NCI-H128 (cell line): ENCODE measurements around the gene HEPN1.

Experiments
- DNase-seq: peaks from one replicate; lab custom pipeline; 2025; ENCODE audit not compliant: unreplicated experiment; lab: John Stamatoyannopoulos, UW

The HEPN1 gene

DNA sequence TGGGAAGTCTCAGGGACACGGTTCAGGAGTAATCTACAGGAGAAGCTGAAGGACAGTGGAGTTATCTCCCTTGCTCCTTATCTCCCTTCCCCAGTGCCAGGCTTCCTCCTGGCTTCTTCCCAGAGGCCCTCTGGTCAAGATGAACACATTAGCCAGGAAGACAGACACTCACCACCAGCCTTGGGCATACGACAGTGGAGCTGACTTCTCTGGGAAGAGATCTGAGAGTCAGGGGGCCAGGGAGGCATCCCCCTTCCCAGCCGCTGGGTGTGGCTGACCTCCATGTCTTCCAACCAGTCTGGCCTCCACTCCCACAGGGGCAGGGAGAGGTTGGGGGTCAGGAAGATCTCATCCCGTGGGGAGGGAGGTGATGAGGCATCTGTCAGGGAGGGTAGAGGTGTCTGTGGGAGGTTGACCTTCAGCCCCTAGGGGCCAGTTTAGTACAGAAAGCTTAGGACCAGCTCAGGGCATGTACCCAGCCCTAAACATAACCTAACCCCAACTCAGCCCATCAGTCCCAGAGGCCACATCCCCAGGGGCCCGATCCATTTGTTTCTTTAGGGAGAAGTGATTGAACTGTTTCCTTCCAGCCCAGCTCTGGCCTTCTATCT, 34.1 kb upstream of the HEPN1 start:
- DNase-seq, result no peak

DNA sequence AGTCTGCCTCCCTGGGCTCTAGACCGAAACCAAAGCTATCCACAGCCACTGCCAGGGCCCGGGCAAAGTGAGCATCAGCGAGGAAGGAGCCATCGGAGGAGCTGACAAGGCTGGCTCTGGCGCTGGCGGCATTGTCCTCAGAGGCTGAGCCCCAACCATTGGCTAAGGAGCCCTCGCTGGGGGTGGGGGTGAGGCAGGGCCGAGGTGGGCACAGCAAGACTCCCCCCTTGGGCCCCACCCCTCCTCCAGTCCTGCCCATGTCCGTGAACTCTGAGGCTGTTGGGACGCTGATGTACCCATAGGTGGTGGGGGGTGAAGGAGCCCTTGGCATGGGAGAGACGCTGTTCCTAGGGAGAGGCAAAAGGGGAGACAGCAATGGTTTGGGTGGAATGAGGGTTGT, 32.6 kb upstream of the HEPN1 start:
- DNase-seq, result no peak

DNA sequence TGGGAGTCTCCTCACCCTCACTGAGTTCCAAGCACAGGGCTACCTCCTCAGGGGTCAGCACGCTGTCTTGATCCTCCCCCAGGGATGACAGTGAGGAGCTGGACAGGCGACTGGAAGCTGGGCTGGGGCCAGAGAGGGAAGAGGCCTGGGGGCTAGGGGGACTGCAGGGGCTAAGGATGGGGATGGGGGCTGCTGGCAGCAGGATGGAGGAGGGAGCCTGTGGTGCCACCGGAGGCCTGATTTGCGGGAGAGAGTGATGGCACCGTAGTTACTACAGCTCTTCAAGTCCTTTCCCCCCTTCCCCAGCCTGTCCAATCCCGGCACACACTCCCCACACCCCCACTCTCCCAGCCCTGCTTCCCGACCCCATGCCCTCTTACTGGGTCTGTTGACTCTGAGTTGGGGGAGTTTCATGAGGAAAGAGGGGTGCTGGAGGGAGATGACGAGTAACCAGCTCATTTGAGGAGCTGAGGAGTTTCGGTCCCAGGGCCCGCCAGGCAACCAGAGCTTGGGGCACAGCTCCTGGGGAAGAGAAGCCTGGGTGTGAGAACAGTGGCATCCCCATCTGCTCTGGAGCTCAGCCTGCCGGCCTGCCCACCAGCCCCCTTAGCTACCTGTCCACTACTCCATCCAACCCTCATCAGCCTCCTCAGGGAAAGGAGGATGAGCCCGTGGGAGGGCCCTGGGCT, 31.9 kb upstream of the HEPN1 start:
- DNase-seq, result no peak

DNA sequence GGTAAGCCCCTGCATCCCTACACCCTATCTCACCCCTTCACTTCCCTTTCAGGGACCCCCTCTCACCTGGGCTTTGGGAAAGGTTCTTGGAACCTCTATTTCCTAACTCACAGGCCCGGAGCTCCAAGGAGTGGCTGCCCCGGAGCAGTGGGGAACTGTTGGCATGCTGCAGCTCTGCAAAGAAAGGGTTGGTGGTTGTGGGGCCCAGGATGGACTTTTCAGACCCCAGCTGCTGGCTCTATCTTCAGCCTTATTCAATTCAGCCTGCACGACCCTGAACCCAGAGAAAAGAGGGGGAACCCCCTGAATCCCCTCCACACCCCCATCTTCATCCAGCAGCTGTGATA, 31.4 kb upstream of the HEPN1 start:
- DNase-seq, result no peak

DNA sequence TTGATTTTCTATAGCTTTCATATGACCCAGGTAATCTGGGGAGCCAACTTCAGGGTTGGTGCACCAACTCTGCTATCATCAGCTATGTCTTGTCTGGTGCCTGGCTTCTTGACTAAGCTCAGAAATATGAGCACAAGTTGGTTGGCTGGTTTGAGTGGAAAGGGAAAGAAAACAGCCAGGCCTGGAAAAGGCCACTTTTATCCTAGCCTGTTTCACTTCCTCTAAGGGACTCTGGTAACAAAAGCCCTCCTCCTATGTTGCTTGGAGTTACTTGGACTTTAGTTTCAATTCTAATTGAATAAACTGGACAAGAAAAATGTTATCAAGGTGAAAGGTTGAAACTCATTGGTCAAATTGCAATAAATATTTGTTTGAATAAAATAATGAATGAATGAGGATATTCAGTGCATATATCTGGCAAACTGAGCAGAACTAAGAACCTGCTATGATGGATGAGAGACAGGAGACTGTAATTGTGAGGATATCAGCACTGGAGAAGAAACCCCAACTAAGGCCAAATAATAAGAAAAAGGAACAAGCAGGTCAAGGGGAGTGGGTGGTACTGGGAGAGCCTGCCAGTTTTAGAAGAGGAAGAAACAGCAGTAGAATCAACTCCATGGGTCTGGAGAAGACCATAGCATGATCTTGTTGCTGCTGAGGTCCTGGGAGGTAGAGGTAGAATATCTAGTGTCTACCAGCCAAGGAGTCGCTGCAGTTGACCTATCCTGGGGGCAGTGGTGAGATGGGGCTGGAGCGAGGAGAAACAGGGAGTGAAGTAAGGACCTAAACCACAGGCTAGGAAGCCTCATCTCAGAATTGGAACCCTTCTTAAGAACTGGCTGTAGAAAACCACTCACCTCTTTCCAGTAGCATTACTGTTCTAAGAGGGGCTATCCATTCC, 29.6 kb upstream of the HEPN1 start:
- no peak for DNase-seq

DNA sequence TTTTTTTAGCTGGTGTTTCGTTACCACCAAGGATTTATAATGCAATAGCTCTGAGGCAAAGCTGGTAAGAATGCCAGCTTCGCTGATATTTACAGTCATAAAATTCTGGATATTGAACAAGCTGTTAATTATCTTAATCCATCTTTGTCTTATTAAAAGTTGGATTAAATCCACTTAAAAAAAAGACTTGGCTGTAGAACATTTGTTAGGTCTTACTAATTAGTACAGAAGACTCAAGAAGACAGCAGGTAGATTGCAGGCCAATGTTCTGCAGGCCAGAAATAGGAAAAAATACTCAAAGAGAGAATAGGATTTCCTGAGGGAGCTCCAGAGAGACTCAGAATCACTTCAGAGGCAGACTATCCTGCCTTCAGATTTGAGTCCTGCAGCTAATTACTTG, 28.9 kb upstream of the HEPN1 start:
- DNase-seq, result no peak

DNA sequence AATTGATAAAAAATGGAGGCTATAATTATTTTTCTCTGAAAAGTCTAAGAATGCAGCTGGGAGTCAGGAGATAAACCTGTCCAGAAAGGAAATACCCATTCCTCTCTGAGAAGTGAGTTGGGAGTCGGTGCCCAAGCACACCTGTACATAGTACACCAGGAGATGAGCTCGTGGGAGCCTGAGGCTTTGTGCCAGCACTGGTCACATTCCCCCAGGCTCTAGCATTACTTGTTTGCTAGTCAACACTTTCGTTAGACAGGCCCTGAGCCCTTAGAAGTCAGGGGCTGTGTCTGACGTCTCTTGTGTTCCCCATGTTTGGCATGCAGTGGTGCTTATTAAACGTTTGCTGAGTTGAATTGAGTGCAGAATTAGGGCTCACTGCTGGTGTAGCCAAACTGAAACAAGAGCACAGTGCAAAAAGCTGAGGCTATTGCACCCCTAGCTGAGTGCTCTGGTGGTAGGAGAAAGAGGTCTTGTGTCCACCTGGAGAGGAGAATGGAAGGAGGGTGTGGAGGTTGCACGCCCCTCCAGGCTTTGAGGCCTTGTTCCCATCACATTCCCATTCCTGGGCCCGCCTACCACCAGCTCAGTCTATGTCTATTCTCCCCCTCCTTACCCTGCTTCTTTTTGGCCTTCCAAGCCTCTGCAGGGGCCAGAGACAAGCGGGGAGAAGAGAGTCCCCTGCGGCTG, 28.2 kb upstream of the HEPN1 start:
- DNase-seq, result no peak

DNA sequence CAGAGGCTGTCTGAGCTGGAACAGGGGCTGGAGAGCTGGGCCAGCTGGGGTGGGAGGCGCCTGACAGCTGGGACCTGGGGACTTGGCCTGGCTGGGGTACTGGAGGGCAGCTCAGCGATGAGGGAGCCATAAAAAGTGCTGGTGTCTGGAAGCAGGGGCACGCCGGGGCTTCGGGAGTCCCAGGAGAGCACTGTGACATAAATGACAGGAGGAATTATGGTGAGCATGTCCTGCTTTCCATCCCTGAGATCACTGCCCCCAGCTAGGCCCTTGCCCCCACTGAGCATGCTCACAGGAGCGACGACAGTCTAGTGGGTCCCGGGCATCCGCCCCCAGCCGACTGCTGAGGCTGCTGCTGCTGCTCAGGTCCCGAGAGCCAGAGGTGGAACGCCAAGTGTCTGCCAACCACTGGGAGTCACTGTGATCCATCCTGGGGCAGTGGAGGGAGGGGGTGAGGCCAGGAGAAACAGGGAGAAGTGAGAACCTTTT, 27.6 kb upstream of the HEPN1 start:
- no peak for DNase-seq

DNA sequence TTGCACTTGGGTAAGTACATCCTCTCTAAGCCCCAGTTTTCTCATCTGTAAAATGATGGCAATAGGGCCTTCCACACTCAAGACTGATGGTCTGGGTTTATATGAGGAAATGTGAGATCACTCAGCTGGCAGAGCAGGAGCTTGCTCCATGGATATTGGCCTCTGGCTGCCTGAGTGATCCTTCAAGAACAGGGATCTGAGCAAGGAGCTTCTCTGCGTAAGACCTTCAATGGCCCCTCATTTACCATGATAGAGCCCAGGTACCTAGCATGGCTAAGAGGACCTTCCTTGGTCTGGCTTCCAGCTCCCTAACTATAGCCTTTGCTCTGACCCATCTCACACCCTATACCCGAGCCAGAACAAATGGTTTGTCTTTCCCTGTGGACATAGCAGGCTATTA, 26.9 kb upstream of the HEPN1 start:
- DNase-seq, result no peak

DNA sequence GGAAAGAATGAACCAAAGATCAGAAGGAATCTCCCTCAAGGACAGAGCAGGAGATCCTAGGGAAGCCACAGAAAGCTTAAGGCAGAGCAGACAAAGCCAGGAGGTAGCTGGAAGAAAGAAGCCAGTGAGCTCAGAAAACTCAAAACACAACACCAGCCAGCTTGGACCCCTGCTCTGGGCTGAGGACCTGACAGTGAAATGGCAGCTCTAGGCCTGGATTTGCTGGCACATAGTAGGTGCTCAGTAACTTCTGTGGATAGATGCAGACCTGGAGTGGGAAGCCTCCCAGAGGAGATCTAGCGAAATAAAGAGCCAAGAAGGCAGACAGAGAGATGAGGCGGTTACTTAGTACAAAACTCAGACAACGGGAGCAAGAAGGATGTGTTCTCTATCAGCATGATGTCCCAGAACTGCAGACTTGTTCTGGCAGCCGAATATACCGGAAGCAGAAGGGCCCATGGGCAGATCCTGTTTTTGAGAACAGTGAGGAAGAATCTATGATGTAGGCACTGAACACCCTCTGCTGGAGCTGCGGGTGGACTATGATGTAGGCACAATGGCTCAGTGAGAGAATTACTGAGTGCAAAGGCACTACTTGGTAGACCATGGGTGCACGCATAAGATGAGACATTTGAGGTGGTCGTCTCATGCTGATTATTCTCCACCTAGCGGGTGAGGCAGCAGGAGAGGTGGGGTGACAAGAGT, 26.1 kb upstream of the HEPN1 start:
- no peak for DNase-seq

DNA sequence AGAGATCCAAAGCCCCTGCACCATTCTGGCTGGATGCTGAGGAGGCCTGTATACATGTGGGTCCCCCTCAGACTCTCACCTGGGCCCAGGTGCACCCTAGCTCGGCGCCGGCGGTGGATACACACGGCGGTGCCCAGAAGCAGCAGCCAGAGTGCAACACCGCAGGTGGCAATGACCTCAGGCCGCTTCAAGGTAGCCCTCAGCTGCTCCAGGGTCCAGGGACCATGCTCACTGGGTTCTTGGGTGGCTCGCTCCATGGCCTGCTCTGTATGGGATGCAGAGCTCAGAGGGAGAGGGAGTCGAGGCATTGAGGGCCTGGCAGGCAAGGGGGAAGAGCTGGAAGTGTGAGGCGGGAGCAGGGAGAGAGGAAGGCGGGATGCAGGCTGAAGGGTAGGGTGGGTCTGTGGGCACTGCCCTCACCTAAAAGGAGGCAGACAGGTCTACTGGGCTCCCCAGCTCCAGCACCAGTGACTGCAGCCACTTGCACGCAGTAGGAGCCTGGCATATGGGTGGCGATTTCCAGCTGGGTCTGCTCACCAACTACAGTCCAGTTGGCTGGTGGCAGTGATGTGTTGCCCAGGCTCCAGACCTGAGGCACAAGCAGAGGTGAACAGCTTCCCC, 25.2 kb upstream of the HEPN1 start:
- no peak for DNase-seq

DNA sequence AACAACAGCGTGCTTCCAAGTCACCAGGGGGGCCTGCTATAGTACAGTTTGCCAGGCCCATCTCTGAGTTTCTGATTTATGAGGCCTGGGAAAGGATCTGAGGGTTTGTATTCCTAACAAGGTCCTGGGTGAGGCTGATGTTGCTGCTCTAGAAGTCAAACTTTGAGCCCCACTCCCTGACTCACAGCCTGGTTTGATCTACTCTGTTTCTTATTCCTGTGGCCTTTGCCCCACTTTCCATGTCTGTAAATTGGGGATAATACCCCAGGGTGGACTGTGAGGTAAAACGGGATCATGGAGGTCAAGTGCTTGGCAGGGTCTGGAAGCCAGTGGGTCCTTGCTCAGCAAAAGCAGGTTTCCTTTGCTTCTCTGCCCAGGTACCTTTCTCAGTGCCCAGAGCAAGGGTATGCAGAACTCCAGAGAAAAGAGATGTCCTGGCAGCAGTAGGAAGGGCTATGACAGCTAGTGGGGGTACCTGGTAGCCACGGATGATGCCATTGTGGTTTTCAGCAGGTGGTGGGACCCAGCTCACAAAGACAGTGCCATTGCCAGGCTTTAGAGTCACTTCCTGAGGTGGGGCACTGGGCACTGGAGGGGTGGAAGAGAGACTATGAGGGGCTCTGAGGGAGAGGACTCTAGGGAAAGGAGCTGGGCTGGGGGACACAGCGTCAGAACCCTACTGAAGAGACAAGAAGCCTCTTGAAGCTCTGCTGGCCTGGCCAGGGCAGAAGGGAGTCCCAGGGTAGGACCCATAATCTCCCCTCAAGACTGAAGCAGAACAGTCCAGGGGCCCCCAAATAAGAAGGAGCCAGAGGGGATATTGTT, 24.2 kb upstream of the HEPN1 start:
- no peak for DNase-seq

DNA sequence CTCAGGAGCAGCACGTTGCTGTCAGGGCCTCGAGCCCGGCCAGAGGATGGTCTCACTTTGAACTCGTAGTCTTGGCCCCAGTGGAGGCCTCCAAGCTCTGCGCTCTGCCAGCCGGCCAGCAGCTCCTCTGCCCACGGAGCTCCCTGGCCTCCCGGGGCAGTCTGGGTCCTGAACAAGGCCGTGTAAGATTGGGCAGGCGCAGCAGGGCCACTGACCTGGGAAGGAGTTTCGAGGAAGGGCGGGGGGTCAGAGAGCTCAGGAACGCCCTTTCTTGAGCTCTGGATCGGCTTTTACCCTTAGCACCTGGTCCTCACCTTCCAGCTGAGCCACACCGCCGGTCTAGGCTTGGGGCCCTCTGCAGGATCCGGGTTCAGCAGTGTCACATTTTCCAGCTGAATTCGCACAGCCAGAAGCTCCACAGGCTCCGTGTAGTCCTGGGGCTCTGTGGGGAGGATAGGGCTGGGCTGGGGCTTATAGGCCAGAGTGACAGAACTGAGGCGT, 23.5 kb upstream of the HEPN1 start:
- DNase-seq, result no peak

DNA sequence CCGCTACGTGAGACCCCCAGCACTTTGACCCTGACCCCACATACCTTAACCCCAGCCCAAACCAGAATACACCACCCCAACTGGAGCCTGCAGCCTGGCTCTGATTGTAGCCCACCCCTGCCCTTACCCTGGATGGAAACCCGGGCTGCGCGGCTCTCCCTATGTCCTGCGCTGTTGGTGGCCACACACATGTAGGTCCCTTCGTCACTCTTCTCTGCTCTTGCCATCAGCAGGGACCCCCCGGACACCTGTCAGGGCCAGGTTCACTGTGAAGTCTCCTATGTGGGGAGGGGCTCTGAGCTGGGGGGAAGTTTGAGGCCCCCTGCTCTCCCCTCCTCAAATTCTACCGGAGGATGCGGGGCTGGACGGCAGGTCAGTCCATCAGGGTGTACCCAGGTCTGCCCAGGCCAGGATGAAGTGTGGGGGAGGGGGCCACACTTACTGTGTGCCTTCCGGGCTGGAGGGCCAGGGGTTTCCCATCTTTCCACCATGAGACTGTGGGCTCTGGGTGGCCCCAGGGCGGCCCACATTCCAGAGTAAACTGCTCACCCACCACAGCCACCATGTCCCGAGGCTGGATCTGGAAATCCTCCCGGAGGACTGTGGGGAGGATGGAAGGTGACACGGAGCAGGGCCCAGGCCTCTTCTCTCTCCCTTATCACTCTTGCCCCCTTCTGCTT, 22.8 kb upstream of the HEPN1 start:
- DNase-seq, result no peak

DNA sequence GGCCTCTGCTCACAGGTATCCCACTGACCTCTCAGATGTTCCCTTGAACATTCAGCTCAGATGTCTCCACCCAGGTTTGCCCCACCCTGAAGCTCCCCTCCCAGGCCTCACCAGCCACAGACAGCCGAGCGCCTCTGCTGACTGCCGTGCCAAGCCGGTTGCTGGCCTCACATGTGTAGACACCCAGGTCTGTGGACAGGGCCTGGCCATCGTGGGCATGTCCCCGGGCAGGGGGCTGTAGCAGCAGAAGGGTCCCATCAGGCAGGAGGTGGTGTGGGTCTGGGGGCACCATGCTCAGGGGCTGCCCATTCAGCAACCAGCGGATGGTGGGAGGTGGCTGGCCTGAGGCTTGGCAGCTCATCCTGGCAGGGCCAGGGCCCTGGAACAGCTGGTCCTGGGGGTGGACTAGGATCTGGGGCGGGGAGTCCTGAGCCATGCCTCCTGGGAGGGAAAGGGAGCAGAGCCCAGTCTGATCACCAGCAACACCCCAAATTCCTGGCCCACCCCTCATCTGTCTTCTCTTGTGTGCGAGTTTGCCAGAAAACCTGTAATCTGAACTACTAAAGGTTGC, 22.1 kb upstream of the HEPN1 start:
- DNase-seq, result no peak

DNA sequence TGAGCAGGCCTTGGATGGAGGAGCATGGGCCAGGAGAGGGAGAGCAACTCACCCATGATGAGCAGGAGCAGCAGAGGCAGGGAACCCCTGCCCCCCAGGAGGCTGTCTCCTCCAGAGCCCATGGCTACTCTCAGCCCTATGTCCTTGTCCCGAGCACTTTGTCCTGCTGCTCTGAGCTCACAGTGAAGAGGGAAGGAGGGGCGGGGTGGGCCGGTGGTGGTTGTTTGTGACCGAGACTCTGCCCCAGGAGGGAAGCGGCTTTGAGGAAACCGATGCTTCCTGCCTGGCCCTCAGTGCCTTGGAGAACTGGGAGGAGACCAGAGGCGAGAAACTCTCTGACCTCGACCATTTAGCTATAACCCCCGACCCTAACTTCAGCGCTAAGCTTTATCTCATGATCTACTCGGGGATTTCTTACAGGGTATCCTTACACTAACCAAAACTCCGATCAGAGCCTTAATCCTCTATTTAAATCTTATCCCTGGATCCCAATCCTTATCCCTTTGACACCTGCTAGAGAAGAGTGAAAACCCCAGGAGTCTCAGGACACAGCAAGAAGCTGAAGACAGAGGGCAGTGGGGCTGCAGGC, 21.3 kb upstream of the HEPN1 start, which contains the start of gene ROBO4:
Gene ROBO4 (minus strand): TSS at position 192 of the 589 bp plus-strand sequence. CDS start 70 bp downstream, at position 122.
- DNase-seq, result no peak

DNA sequence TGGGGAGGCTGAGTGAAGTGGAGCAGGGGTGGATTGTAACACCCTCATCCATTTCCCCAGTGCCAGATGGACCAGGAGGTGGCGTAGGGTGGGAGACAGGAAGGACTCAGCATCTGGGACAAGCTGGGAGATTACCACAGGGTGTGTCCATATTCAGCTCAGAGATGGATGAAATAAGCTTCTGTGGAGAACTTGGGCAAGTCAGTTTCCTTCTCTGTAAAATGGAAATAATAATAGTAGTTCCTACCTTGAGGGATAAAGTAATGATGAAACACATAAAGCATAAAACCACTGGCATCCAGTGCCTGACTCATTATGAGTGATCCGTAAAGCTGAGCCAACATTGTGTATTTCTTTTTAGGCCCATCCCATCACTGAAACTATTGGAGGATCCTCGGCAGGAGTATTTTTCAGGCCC, 20.8 kb upstream of the HEPN1 start:
- DNase-seq, result no peak

DNA sequence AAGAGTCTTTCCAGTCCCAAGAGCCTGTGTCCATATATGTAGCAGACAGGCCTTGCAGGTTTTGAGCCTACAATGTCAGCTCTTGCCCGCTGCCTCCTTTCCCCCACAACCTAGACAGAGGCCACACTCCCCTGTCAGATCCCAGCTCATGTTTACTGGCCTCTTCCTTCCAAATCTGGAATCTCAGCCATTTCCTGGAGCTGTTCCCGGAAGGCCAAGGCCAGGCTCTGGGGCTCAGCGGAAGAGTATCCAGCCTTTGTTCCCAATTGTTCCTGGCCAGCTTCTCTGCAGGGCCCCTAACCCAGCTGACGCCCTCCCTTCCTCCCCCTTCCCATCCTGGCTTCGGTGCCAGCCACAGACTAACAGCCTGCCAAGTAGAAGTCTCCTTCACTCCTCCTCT, 20.3 kb upstream of the HEPN1 start:
- DNase-seq, result no peak
